ENCODE results near the gene TBX15.
"Not testable (repeated sequence)": the region's sequence is repeated elsewhere in the genome, so short reads cannot be mapped to it uniquely, and the experiment has no call there.

TBX15 gene

GRCh38 chr1:118923319-118923718 lies 64.8 kb downstream of the TBX15 start:
- no peak for DNase-seq

GRCh38 chr1:118921994-118922393 lies 66.1 kb downstream of the TBX15 start:
- no peak for DNase-seq

GRCh38 chr1:118920124-118920717 lies 67.9 kb downstream of the TBX15 start:
- DNase-seq, result no peak

DNA sequence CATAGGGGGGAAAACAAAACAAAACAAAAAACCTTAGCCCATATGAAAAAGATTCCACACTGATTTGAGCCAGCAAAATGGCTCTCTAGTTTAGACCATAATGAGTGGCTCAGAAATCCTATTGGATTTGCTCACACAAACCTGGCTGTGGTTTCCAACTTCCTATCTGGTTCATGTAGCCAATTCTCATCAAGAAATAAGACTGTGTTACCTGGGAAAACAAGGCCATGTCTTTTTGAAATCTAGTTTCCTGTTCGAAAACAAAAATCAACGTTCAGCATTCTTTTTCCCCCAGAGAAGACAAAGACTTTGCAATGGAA lies 69.2 kb downstream of the TBX15 start:
- no peak for DNase-seq

DNA sequence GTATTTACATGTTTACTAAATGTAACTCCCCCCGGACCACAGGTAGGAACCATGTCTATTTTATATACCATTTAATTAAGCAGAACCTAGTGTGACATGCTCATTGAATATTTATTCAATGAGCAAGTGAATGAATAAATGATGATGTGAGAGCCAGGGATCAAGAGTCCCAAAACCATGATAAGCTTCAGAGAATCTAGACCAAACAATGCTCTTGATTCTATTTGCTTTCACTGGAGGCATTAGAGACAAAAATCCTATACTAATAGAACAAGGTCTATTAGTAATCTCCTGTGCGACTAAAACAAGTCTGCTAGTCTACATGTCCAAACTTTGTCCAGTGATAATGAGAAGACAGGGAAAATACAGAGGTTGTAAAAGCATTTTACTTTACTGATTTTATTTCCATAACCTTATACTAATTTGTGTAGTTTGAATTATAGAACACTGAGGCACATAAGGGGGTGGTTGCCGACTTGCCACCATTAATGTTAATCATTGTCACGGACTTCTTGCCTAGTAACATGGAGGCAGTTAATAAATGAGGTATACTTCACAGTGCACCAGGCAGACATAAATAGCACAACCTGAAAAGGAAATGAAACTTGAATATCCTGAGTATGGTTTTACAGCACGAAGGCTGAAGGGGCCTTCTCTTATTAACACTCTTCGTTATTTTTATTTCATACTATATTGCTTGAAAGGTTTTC lies 69.8 kb downstream of the TBX15 start:
- no peak for DNase-seq

GRCh38 chr1:118916346-118916745 lies 71.8 kb downstream of the TBX15 start:
- not testable (repeated sequence) for DNase-seq

- no peak for DNase-seq
Observed at GRCh38 chr1:118914379-118915161, 73.6 kb downstream of the TBX15 start.

DNA sequence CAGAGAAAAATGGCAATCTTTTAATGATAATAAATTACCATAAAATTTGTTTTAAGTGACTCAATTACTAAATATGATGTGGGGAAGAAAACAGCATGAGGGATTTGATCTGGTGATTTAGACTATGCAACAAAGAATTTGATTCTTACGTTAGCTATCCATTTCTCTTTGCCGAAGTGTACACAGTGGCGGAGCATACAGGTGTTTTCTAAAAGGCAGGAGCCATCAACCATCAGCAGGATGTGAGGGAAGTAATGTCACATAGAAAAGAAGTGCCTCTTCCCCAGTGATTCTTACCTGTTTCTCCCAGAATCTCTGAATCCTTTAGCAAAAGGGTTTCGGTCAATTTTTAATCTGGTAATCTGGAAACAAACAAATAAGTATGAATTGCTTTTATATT lies 74.3 kb downstream of the TBX15 start:
- DNase-seq, result no peak

- no peak for DNase-seq
Observed at GRCh38 chr1:118912574-118912973, 75.6 kb downstream of the TBX15 start.

- no peak for DNase-seq
Observed at GRCh38 chr1:118911571-118911970, 76.6 kb downstream of the TBX15 start.

DNA sequence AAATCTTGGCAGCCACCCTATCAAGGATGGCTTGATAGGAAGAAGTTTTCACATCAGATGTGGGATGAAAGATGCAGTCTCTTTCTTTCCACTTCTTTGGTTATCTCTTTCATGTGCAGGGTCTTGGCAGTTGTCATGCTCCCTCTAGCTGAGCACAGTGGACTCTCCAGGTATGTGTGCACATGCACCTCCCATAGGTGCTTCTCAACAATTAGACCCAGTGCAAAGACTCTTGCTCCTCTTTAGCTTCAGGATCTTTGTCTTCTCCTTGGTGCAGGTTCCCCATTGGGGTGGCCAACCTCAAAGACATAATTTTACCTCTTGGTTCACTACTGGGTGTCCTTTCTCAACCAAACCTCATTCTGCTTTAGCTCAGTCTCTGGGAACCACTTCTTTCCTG lies 80.7 kb downstream of the TBX15 start:
- DNase-seq, result no peak

- no peak for DNase-seq
Observed at GRCh38 chr1:118905671-118906070, 82.5 kb downstream of the TBX15 start.

GRCh38 chr1:118905196-118905595 lies 82.9 kb downstream of the TBX15 start:
- DNase-seq, result no peak

- no peak for DNase-seq
Observed at GRCh38 chr1:118902711-118903191, 85.4 kb downstream of the TBX15 start.

- DNase-seq, result no peak
Observed at GRCh38 chr1:118902299-118902698, 85.8 kb downstream of the TBX15 start.

- no peak for DNase-seq
Observed at GRCh38 chr1:118900643-118901440, 87.3 kb downstream of the TBX15 start.

GRCh38 chr1:118899340-118899739 lies 88.8 kb downstream of the TBX15 start:
- no peak for DNase-seq

GRCh38 chr1:118898712-118899111 lies 89.4 kb downstream of the TBX15 start:
- no peak for DNase-seq

DNA sequence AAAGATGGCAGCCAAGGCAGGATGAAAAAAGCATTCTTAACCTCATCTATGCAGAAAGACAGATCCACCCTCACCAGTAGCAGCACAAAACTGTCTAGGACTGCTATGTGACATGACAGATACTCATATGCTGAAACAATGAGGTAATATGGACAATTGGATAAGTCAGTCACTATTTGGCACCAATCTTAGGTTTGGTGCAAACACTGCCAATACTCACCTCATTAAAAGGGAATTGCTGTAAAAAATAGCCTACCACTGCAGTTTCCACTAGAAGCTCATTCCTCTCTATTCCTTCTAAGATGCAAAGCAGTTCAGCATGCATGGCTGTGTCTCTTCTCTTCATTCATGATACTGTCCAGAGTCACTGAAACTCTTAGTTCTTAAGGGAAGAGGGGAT lies 91.7 kb downstream of the TBX15 start:
- no peak for DNase-seq

- DNase-seq, result no peak
Observed at GRCh38 chr1:118894836-118895235, 93.3 kb downstream of the TBX15 start.

DNA sequence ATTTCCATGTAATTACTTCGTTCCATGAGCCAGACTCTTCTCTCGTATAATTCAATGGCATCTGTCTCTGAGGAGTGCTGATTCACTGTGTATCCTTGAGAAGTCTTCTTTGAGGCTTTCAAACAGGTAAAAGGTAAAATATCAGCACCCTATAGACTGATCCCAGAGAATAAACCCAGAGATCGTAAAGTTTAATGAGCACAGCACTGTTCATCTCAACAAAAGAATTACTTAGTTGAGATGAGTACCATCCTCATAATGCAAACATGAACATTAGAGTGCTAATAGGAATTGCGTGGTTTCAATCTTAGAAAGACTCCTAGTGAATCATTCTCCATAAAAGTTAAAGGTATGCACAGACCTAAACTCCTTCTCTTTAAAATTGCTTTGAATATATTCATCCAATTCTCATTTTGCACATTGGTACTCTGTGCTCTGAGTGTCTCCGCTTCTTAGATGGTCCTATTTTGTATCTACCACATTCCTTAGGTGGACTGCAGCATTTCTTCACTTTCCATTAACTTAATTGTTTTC lies 97.2 kb downstream of the TBX15 start:
- no peak for DNase-seq

DNA sequence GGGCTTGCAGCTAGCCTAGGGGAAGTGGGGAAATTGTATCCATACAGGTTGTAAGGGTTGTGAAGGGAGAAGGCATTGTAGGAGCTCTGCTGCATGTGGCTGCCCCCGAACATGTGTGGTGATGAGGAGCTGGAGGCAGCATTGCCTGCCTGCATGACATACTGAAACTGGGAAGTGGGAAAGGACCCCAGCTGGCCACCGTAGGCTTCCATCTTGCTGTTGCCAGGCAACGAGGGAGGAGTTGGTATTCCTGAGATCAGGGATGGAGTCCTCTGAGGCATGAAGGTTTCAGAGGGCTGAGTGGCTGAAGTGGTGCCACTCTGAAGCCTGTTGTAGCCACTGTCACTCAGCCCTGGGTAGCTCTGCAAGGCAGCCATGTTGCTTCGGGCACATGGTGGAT lies 103.2 kb downstream of the TBX15 start:
- DNase-seq, result no peak

GRCh38 chr1:118881751-118882150 lies 106.4 kb downstream of the TBX15 start:
- no peak for DNase-seq

Data from NCI-H1105 (cell line).